Mesenchymal stem cell (in vitro differentiated cells and primary cell): Measurements from ENCODE around the gene PTTG2.

Experiments
- DNase-seq: peaks from one replicate; pipeline ENCODE4 v3.0.0-alpha.2; 2013
- H2AFZ ChIP-seq: one replicate; pipeline ENCODE4 v1.6.1; 2013; ENCODE audit warnings: low read depth, mild to moderate bottlenecking, control low read depth, inconsistent platforms, low read length, moderate library complexity
- H2AK5ac ChIP-seq: 2 replicates; pipeline ENCODE4 v1.6.1; 2013; ENCODE audit warnings: low read length, moderate library complexity, mild to moderate bottlenecking, inconsistent platforms; ENCODE audit not compliant: severe bottlenecking
- H2BK120ac ChIP-seq: one replicate; pipeline ENCODE4 v1.6.1; 2013; ENCODE audit warnings: low read depth, mild to moderate bottlenecking, inconsistent platforms, low read length, moderate library complexity
- H2BK12ac ChIP-seq, 2 experiments: one replicate each; pipeline ENCODE4 v1.6.1; 2013; ENCODE audit warnings: inconsistent platforms in 2 of 2, low read length in 2 of 2, mild to moderate bottlenecking in 2 of 2, moderate library complexity in 2 of 2, control low read depth in 1 of 2
- H2BK15ac ChIP-seq: one replicate; pipeline ENCODE4 v1.6.1; 2013; ENCODE audit warnings: mild to moderate bottlenecking, low read depth, inconsistent platforms; ENCODE audit not compliant: poor library complexity, severe bottlenecking
- H2BK5ac ChIP-seq: 2 replicates; pipeline ENCODE4 v1.6.1; 2013; ENCODE audit warnings: low read depth, mild to moderate bottlenecking, low read length, control low read depth, inconsistent platforms; ENCODE audit not compliant: poor library complexity, severe bottlenecking
- H3K14ac ChIP-seq, 2 experiments: one replicate each; pipeline ENCODE4 v1.6.1; 2013; ENCODE audit warnings: inconsistent platforms in 2 of 2, low read length in 2 of 2, control low read depth in 1 of 2, mild to moderate bottlenecking in 1 of 2, moderate library complexity in 1 of 2
- H3K18ac ChIP-seq, 2 experiments: one replicate each; pipeline ENCODE4 v1.6.1; 2013; ENCODE audit warnings: inconsistent platforms in 2 of 2, low read length in 2 of 2, control low read depth in 1 of 2, low read depth in 1 of 2, mild to moderate bottlenecking in 1 of 2
- H3K23ac ChIP-seq, 2 experiments: one replicate each; pipeline ENCODE4 v1.6.1; 2013; ENCODE audit warnings: inconsistent platforms in 2 of 2, low read length in 2 of 2, mild to moderate bottlenecking in 2 of 2, moderate library complexity in 2 of 2, control low read depth in 1 of 2
- H3K27ac ChIP-seq: 2 replicates; pipeline ENCODE4 v1.5.1; 2013; ENCODE audit warnings: mild to moderate bottlenecking, moderate library complexity, low read length, control low read depth, inconsistent platforms; ENCODE audit not compliant: poor library complexity, severe bottlenecking
- H3K27me3 ChIP-seq, 2 experiments: 2 replicates each; pipeline versions ENCODE4 v1.6.1 to v1.7.0; 2013; ENCODE audit warnings: low read length in 2 of 2, mild to moderate bottlenecking in 2 of 2, moderate library complexity in 2 of 2, control low read depth in 1 of 2, inconsistent platforms in 1 of 2; ENCODE audit not compliant: control insufficient read depth in 1 of 2, insufficient read depth in 1 of 2
- H3K36me3 ChIP-seq, 2 experiments: 2 replicates each; pipeline versions ENCODE4 v1.6.1 to v1.7.0; 2013; ENCODE audit warnings: low read length in 2 of 2, control low read depth in 1 of 2, inconsistent platforms in 1 of 2, low read depth in 1 of 2, mild to moderate bottlenecking in 1 of 2; ENCODE audit not compliant: insufficient read depth in 2 of 2, control insufficient read depth in 1 of 2
- H3K4ac ChIP-seq, 2 experiments: one replicate each; pipeline ENCODE4 v1.6.1; 2013; ENCODE audit warnings: inconsistent platforms in 2 of 2, low read length in 2 of 2, mild to moderate bottlenecking in 2 of 2, moderate library complexity in 2 of 2, control low read depth in 1 of 2, low read depth in 1 of 2
- H3K4me1 ChIP-seq: 2 replicates; pipeline ENCODE4 v1.6.1; 2013; ENCODE audit warnings: low read depth, low read length, control low read depth; ENCODE audit not compliant: control insufficient read depth, insufficient read depth
- H3K4me2 ChIP-seq: 2 replicates; pipeline ENCODE4 v1.6.1; 2013; ENCODE audit warnings: low read length, mild to moderate bottlenecking, inconsistent platforms; ENCODE audit not compliant: poor library complexity, severe bottlenecking
- H3K4me3 ChIP-seq, 2 experiments: 2 replicates each; pipeline versions ENCODE4 v1.5.1 to v1.7.0; 2013; ENCODE audit warnings: low read length in 2 of 2, mild to moderate bottlenecking in 2 of 2, control low read depth in 1 of 2, low read depth in 1 of 2; ENCODE audit not compliant: insufficient read depth in 1 of 2
- H3K79me1 ChIP-seq: replicated peaks from 2 replicates; pipeline ENCODE4 v1.6.1; 2013; ENCODE audit warnings: mild to moderate bottlenecking, control low read depth, low read length, inconsistent platforms; ENCODE audit not compliant: poor library complexity, severe bottlenecking
- H3K9ac ChIP-seq: 2 replicates; pipeline ENCODE4 v1.7.0; 2013; ENCODE audit warnings: mild to moderate bottlenecking, low read length, moderate library complexity
- H3K9me3 ChIP-seq: 2 replicates; pipeline ENCODE4 v1.7.0; 2013; ENCODE audit warnings: mild to moderate bottlenecking, low read length; ENCODE audit not compliant: control insufficient read depth
- H4K8ac ChIP-seq: one replicate; pipeline ENCODE4 v1.6.1; 2013; ENCODE audit warnings: inconsistent platforms, mild to moderate bottlenecking, low read length, moderate library complexity
- H4K91ac ChIP-seq: one replicate; pipeline ENCODE4 v1.6.1; 2013; ENCODE audit warnings: mild to moderate bottlenecking, low read length, inconsistent platforms
- WGBS: methylation state at CpG from one replicate; pipeline ENCODE4 v1.1.7; 2013; ENCODE audit warnings: mixed read lengths; 5-methylcytosine and 5-hydroxymethylcytosine counted together

PTTG2 gene

GRCh38 chr4:37928426-37929416 lies 31.5 kb upstream of the PTTG2 start:
- no peak overlapping the region for H4K91ac ChIP-seq
- no peak overlapping the region for H2BK120ac ChIP-seq
- no peaks in the 10 kb centered on the region for H3K9me3 ChIP-seq
- no peak overlapping the region for H3K14ac ChIP-seq
- H2BK12ac ChIP-seq = no peak overlapping the region
- H2BK15ac ChIP-seq = no peak overlapping the region
- no peak overlapping the region for H3K4ac ChIP-seq
- H3K18ac ChIP-seq = no peak overlapping the region
- no peak overlapping the region for H3K9ac ChIP-seq
- no peak overlapping the region for H3K4me3 ChIP-seq
- 84% methylated on average over 12 of the region's 12 CpGs for WGBS
- no peaks in the 10 kb centered on the region for H3K36me3 ChIP-seq
- H2AFZ ChIP-seq = no peak overlapping the region
- H3K4me2 ChIP-seq = no peak overlapping the region
- H3K4me1 ChIP-seq = no peaks in the 10 kb centered on the region
- no peak overlapping the region for H2BK5ac ChIP-seq
- no peaks in the 10 kb centered on the region for H3K79me1 ChIP-seq
- H3K27me3 ChIP-seq = peaks cover 6 to 37% of the 10 kb centered on the region in 2 experiments
- no peak overlapping the region for H2AK5ac ChIP-seq
- H4K8ac ChIP-seq = no peak overlapping the region
- DNase-seq = no peak
- H3K27ac ChIP-seq = no peak overlapping the region
- no peak overlapping the region for H3K23ac ChIP-seq

GRCh38 chr4:37934096-37934495 lies 26.1 kb upstream of the PTTG2 start:
- H4K8ac ChIP-seq = no peak overlapping the region
- no peak overlapping the region for H3K18ac ChIP-seq
- H2AK5ac ChIP-seq = no peak overlapping the region
- no peak overlapping the region for H4K91ac ChIP-seq
- H3K4ac ChIP-seq = no peak overlapping the region
- 90% methylated on average over 8 of the region's 8 CpGs for WGBS
- H3K9ac ChIP-seq = no peak overlapping the region
- H3K14ac ChIP-seq = no peak overlapping the region
- H3K27ac ChIP-seq = no peak overlapping the region
- no peaks in the 10 kb centered on the region for H3K9me3 ChIP-seq
- no peak overlapping the region for H2BK5ac ChIP-seq
- H3K79me1 ChIP-seq = no peaks in the 10 kb centered on the region
- no peak overlapping the region for H2BK12ac ChIP-seq
- H2AFZ ChIP-seq = no peak overlapping the region
- no peak overlapping the region for H2BK15ac ChIP-seq
- no peaks in the 10 kb centered on the region for H3K4me1 ChIP-seq
- no peak overlapping the region for H3K4me3 ChIP-seq
- no peak overlapping the region for H3K4me2 ChIP-seq
- no peak for DNase-seq
- no peaks in the 10 kb centered on the region for H3K36me3 ChIP-seq
- no peak overlapping the region for H2BK120ac ChIP-seq
- peaks cover 12 to 33% of the 10 kb centered on the region in 2 experiments for H3K27me3 ChIP-seq
- H3K23ac ChIP-seq = no peak overlapping the region

GRCh38 chr4:37934609-37935008 lies 25.6 kb upstream of the PTTG2 start:
- H3K4me2 ChIP-seq = no peak overlapping the region
- no peaks in the 10 kb centered on the region for H3K9me3 ChIP-seq
- no peak overlapping the region for H3K18ac ChIP-seq
- DNase-seq = no peak
- no peak overlapping the region for H3K9ac ChIP-seq
- H3K36me3 ChIP-seq = no peaks in the 10 kb centered on the region
- H4K8ac ChIP-seq = no peak overlapping the region
- no peak overlapping the region for H2AK5ac ChIP-seq
- no peak overlapping the region for H3K23ac ChIP-seq
- no peak overlapping the region for H2BK5ac ChIP-seq
- no peak overlapping the region for H2BK120ac ChIP-seq
- 80% methylated on average over 3 of the region's 3 CpGs for whole genome bisulfite sequencing
- no peak overlapping the region for H3K27ac ChIP-seq
- no peak overlapping the region for H2BK12ac ChIP-seq
- H3K4me3 ChIP-seq = no peak overlapping the region
- H3K4ac ChIP-seq = no peak overlapping the region
- no peak overlapping the region for H3K14ac ChIP-seq
- H3K27me3 ChIP-seq = peaks cover 9 to 28% of the 10 kb centered on the region in 2 experiments
- no peak overlapping the region for H2BK15ac ChIP-seq
- H3K4me1 ChIP-seq = no peaks in the 10 kb centered on the region
- no peak overlapping the region for H4K91ac ChIP-seq
- no peaks in the 10 kb centered on the region for H3K79me1 ChIP-seq
- H2AFZ ChIP-seq = no peak overlapping the region

- no peak overlapping the region for H2BK5ac ChIP-seq
- no peaks in the 10 kb centered on the region for H3K9me3 ChIP-seq
- no peak for DNase-seq
- no peak overlapping the region for H3K18ac ChIP-seq
- H3K36me3 ChIP-seq = no peaks in the 10 kb centered on the region
- H2AFZ ChIP-seq = no peak overlapping the region
- H3K9ac ChIP-seq = no peak overlapping the region
- no peaks in the 10 kb centered on the region for H3K79me1 ChIP-seq
- H3K23ac ChIP-seq = no peak overlapping the region
- H3K4me2 ChIP-seq = no peak overlapping the region
- H3K14ac ChIP-seq = no peak overlapping the region
- no peak overlapping the region for H2AK5ac ChIP-seq
- no peak overlapping the region for H3K4ac ChIP-seq
- H3K27ac ChIP-seq = no peak overlapping the region
- no peak overlapping the region for H2BK12ac ChIP-seq
- H3K4me1 ChIP-seq = no peaks in the 10 kb centered on the region
- H3K27me3 ChIP-seq = peaks cover 9 to 24% of the 10 kb centered on the region in 2 experiments
- H4K91ac ChIP-seq = no peak overlapping the region
- no peak overlapping the region for H3K4me3 ChIP-seq
- H2BK15ac ChIP-seq = no peak overlapping the region
- no peak overlapping the region for H2BK120ac ChIP-seq
- H4K8ac ChIP-seq = no peak overlapping the region
- WGBS = 87% methylated on average over 4 of the region's 4 CpGs
Observed at GRCh38 chr4:37935026-37935425, 25.2 kb upstream of the PTTG2 start.
